IMR-90 (cell line): Measurements from ENCODE around the gene EXT2. TPM values are rescaled to one million over a fixed set of nuclear protein-coding genes. Genes with fewer than 3 reads are reported as not detected.

Source experiments
- ATAC-seq: fragments of 200-7000 bp; cut with Tn5 transposase; 2 replicates; pipeline ENCODE4 v1.9.1; 2020; ENCODE audit warnings: low read depth, mild to moderate bottlenecking, moderate library complexity
- BruUV-seq: library from RNA; stranded (reverse); fragments of 400-500 nt; replicated peaks from 2 replicates; lab custom pipeline; 2021; lab: Mats Ljungman, UMichigan
- CTCF ChIA-PET: fragments of 300-600 bp; formaldehyde crosslinking; extraction: SDS; loops from one replicate; lab custom pipeline; 2021; ENCODE audit warnings: antibody characterized with exemption; lab: Yijun Ruan, JAX
- POLR2A ChIA-PET: fragments of 300-600 bp; sonication (Branson Sonifier 250); formaldehyde crosslinking; loops from one replicate; lab custom pipeline; 2022; ENCODE audit warnings: antibody characterized with exemption; ENCODE audit not compliant: unreplicated experiment; lab: Charles Lee
- DNase-seq: peaks from one replicate; pipeline ENCODE4 v3.0.0; 2013
- H2AFZ ChIP-seq: replicated peaks from 2 replicates; pipeline ENCODE3; 2013; ENCODE audit warnings: low read length, mild to moderate bottlenecking; ENCODE audit not compliant: poor library complexity
- H2AK5ac ChIP-seq: 2 replicates; pipeline ENCODE4 v1.6.1; 2013; ENCODE audit warnings: low read depth, low read length, inconsistent platforms
- H2AK9ac ChIP-seq: replicated peaks from 2 replicates; pipeline ENCODE3; 2013; ENCODE audit warnings: mild to moderate bottlenecking, low read depth, low read length, moderate library complexity; ENCODE audit not compliant: poor library complexity
- H2BK120ac ChIP-seq: 2 replicates; pipeline ENCODE4 v1.6.1; 2013; ENCODE audit warnings: low read depth, low read length, inconsistent platforms
- H2BK15ac ChIP-seq: 3 replicates; pipeline ENCODE4 v1.6.1; 2013; ENCODE audit warnings: low read depth, low read length, inconsistent platforms
- H2BK20ac ChIP-seq: 2 replicates; pipeline ENCODE4 v1.6.1; 2013; ENCODE audit warnings: low read depth, mild to moderate bottlenecking, inconsistent platforms, low read length, moderate library complexity
- H2BK5ac ChIP-seq: 2 replicates; pipeline ENCODE4 v1.6.1; 2013; ENCODE audit warnings: mild to moderate bottlenecking, low read depth, low read length, inconsistent platforms; ENCODE audit not compliant: poor library complexity, severe bottlenecking
- H3K14ac ChIP-seq: replicated peaks from 2 replicates; pipeline ENCODE4 v1.6.1; 2013; ENCODE audit warnings: low read depth, low read length, inconsistent platforms
- H3K18ac ChIP-seq: 2 replicates; pipeline ENCODE4 v1.6.1; 2013; ENCODE audit warnings: low read depth, low read length, control low read depth
- H3K23ac ChIP-seq: 2 replicates; pipeline ENCODE4 v1.6.1; 2013; ENCODE audit warnings: low read depth, low read length, inconsistent platforms
- H3K27ac ChIP-seq: 2 replicates; pipeline ENCODE4 v1.5.1; 2013; ENCODE audit warnings: mild to moderate bottlenecking, control low read depth, low read length; ENCODE audit not compliant: insufficient read depth
- H3K27me3 ChIP-seq: 2 replicates; pipeline ENCODE4 v1.6.1; 2013; ENCODE audit warnings: low read length; ENCODE audit not compliant: control insufficient read depth, insufficient read depth
- H3K36me3 ChIP-seq: 2 replicates; pipeline ENCODE4 v1.6.1; 2013; ENCODE audit warnings: low read length, mixed read lengths; ENCODE audit not compliant: control insufficient read depth, insufficient read depth
- H3K4ac ChIP-seq: 2 replicates; pipeline ENCODE4 v1.6.1; 2013; ENCODE audit warnings: low read depth, low read length, inconsistent platforms
- H3K4me1 ChIP-seq: 2 replicates; pipeline ENCODE4 v1.6.1; 2013; ENCODE audit warnings: low read length, mixed read lengths; ENCODE audit not compliant: control insufficient read depth, insufficient read depth
- H3K4me2 ChIP-seq: 2 replicates; pipeline ENCODE4 v1.6.1; 2013; ENCODE audit warnings: low read depth, mild to moderate bottlenecking, control low read depth, low read length, moderate library complexity
- H3K4me3 ChIP-seq: 2 replicates; pipeline ENCODE4 v1.5.1; 2013; ENCODE audit warnings: low read depth, mild to moderate bottlenecking, control low read depth, low read length, moderate library complexity; ENCODE audit not compliant: insufficient read depth
- H3K56ac ChIP-seq: 2 replicates; pipeline ENCODE4 v1.6.1; 2013; ENCODE audit warnings: low read length, inconsistent platforms; ENCODE audit not compliant: insufficient read depth; ENCODE audit errors: extremely low read depth
- H3K79me1 ChIP-seq, 2 experiments: 2 replicates each; pipeline ENCODE4 v1.6.1; 2013; ENCODE audit warnings: low read length in 2 of 2, inconsistent platforms in 1 of 2, low read depth in 1 of 2
- H3K9ac ChIP-seq: 2 replicates; pipeline ENCODE4 v1.6.1; 2013; ENCODE audit warnings: low read depth, low read length, control low read depth
- H3K9me1 ChIP-seq: 2 replicates; pipeline ENCODE4 v1.6.1; 2013; ENCODE audit warnings: low read length, inconsistent platforms; ENCODE audit not compliant: insufficient read depth
- H3K9me3 ChIP-seq: 2 replicates; pipeline ENCODE4 v1.6.1; 2013; ENCODE audit warnings: low read length; ENCODE audit not compliant: control insufficient read depth, insufficient read depth
- H4K20me1 ChIP-seq: 2 replicates; pipeline ENCODE4 v1.6.1; 2013; ENCODE audit warnings: low read length, inconsistent platforms; ENCODE audit not compliant: insufficient read depth
- H4K5ac ChIP-seq: 2 replicates; pipeline ENCODE4 v1.6.1; 2013; ENCODE audit warnings: mild to moderate bottlenecking, low read depth, low read length, control low read depth
- H4K8ac ChIP-seq, 2 experiments: 2 replicates each; pipeline ENCODE4 v1.6.1; 2013; ENCODE audit warnings: low read depth in 2 of 2, low read length in 2 of 2, control low read depth in 1 of 2, inconsistent platforms in 1 of 2
- H4K91ac ChIP-seq: 2 replicates; pipeline ENCODE4 v1.6.1; 2013; ENCODE audit warnings: low read depth, low read length, inconsistent platforms; ENCODE audit not compliant: insufficient read depth
- BHLHE40 ChIP-seq: fragments of 150-350 bp; IDR thresholded peaks from 2 replicates; pipeline ENCODE4 v1.6.1; 2016; ENCODE audit warnings: mild to moderate bottlenecking, low read depth, low read length
- CHD1 ChIP-seq: IDR thresholded peaks from 2 replicates; pipeline ENCODE4 v1.6.1; 2012; ENCODE audit warnings: low read depth, low read length, improper control_type of control experiment
- MAZ ChIP-seq: IDR thresholded peaks from 2 replicates; pipeline ENCODE4 v1.6.1; 2012; ENCODE audit warnings: low read depth, mild to moderate bottlenecking, low read length, improper control_type of control experiment, moderate library complexity, borderline replicate concordance
- MXI1 ChIP-seq: IDR thresholded peaks from 2 replicates; pipeline ENCODE4 v1.6.1; 2012; ENCODE audit warnings: low read depth, mild to moderate bottlenecking, low read length, moderate library complexity, borderline replicate concordance
- NFE2L2 ChIP-seq: fragments of 150-350 bp; IDR thresholded peaks from 2 replicates; pipeline ENCODE4 v1.6.1; 2016; ENCODE audit warnings: low read depth, mild to moderate bottlenecking, low read length
- POLR2A ChIP-seq: IDR thresholded peaks from 2 replicates; pipeline ENCODE4 v1.6.1; 2012; ENCODE audit warnings: mild to moderate bottlenecking, low read depth, low read length
- RCOR1 ChIP-seq: IDR thresholded peaks from 2 replicates; pipeline ENCODE4 v1.6.1; 2012; ENCODE audit warnings: mild to moderate bottlenecking, low read length, improper control_type of control experiment; ENCODE audit not compliant: insufficient replicate concordance
- SMC3 ChIP-seq: fragments of 150-350 bp; IDR thresholded peaks from 2 replicates; pipeline ENCODE4 v1.6.1; 2016; ENCODE audit warnings: low read depth, mild to moderate bottlenecking, antibody characterized with exemption, low read length, moderate library complexity
- USF2 ChIP-seq: fragments of 150-350 bp; IDR thresholded peaks from 2 replicates; pipeline ENCODE4 v1.6.1; 2017; ENCODE audit warnings: mild to moderate bottlenecking, antibody characterized with exemption, low read length, low read depth
- WGBS, 2 experiments: methylation state at CpG; one replicate each; pipeline versions ENCODE4 v1.1.5 to v1.1.7; 2013; ENCODE audit warnings: missing lambda C conversion rate in 2 of 2; ENCODE audit not compliant: insufficient read length in 1 of 2; ENCODE audit errors: extremely low coverage in 2 of 2; 5-methylcytosine and 5-hydroxymethylcytosine counted together
- dilution Hi-C: fragments of 300-500 bp; cut with HindIII; formaldehyde crosslinking; loops from one replicate; pipeline ENCODE4 v1.14.3; 2018; ENCODE audit warnings: low sequenced_read_pairs; ENCODE audit not compliant: unreplicated experiment
- in situ Hi-C: fragments of 300-500 bp; cut with MboI; formaldehyde crosslinking; loops from 3 replicates; pipeline ENCODE4 v1.14.3; 2019; ENCODE audit warnings: low sequenced_read_pairs, inconsistent platforms, mixed read lengths
- intact Hi-C: fragments of 100-400 bp; cut with micrococcal nuclease; formaldehyde crosslinking; loops from 2 replicates; pipeline ENCODE4 v1.10.0; 2022
- polyA plus RNA-seq, 3 experiments: library from polyadenylated mRNA; depleted of rRNA; stranded (reverse); fragments of >200 nt; gene quantifications; 2 replicates each; pipeline ENCODE4 v1.2.3, GENCODE V29; 2012; ENCODE audit warnings: low replicate concordance in 1 of 3
- total RNA-seq: library from RNA; depleted of rRNA; stranded (reverse); fragments of >200 nt; gene quantifications from 2 replicates; pipeline ENCODE4 v1.2.3, GENCODE V29; 2012

The EXT2 gene
- total and polyA plus RNA-seq, 2 of the 4 experiments (the other 2 are of a cell fraction): 75.0 to 85.3 TPM

GRCh38 chr11:44236296-44236695 is 140.8 kb downstream of the EXT2 start:
- no peak overlapping the region for H2AFZ ChIP-seq
- peaks cover 5% of the 10 kb centered on the region for H3K36me3 ChIP-seq
- no peak overlapping the region for H4K91ac ChIP-seq
- CTCF ChIA-PET: interaction anchor here (0.7 to 2.1 kb wide), 2 partner anchors 103 to 843 kb away, joined by 3 to 6 read pairs; no protein-coding TSS in a partner anchor
- no peak overlapping the region for H2BK5ac ChIP-seq
- H3K4me2 ChIP-seq: no peak overlapping the region
- H3K9ac ChIP-seq: no peak overlapping the region
- no peak overlapping the region for H3K4ac ChIP-seq
- H3K4me1 ChIP-seq: peaks cover 5% of the 10 kb centered on the region
- no peaks in the 10 kb centered on the region for H3K9me3 ChIP-seq
- TF ChIP-seq USF2: no peak
- TF ChIP-seq RCOR1: no peak
- TF ChIP-seq BHLHE40: no peak
- no peak for TF ChIP-seq SMC3
- TF ChIP-seq NFE2L2: no peak
- TF ChIP-seq MAZ: no peak
- no peak for TF ChIP-seq CHD1
- TF ChIP-seq POLR2A: no peak
- TF ChIP-seq MXI1: no peak
- no CpG with 5 or more reads among the region's 2 CpGs for WGBS, 2 experiments
- no peak overlapping the region for H4K8ac ChIP-seq
- H2AK9ac ChIP-seq: no peak overlapping the region
- intact Hi-C loops: no loop called here
- no peaks in the 10 kb centered on the region for H3K79me1 ChIP-seq
- no peak overlapping the region for H3K27ac ChIP-seq
- H4K20me1 ChIP-seq: no peaks in the 10 kb centered on the region
- H3K18ac ChIP-seq: no peak overlapping the region
- H2BK15ac ChIP-seq: no peak overlapping the region
- H2BK20ac ChIP-seq: no peak overlapping the region
- no peaks in the 10 kb centered on the region for H3K9me1 ChIP-seq
- H3K27me3 ChIP-seq: no peaks in the 10 kb centered on the region
- DNase-seq (no peak), ATAC-seq (no peak)
- no peak overlapping the region for H3K4me3 ChIP-seq
- H2AK5ac ChIP-seq: no peak overlapping the region
- BruUV-seq: no TSS peak
- H4K5ac ChIP-seq: no peak overlapping the region
- no peak overlapping the region for H2BK120ac ChIP-seq
- H3K23ac ChIP-seq: no peak overlapping the region
- no peak overlapping the region for H3K56ac ChIP-seq
- POLR2A ChIA-PET: no interaction called here
- dilution Hi-C loops: no loop called here
- in situ Hi-C loops: no loop called here
- no peak overlapping the region for H3K14ac ChIP-seq
